HepG2 (cell line): ENCODE measurements around the gene PTTG1. TPM values are rescaled to one million over a fixed set of nuclear protein-coding genes. Genes with fewer than 3 reads are reported as not detected.

Source experiments
- ATAC-seq: fragments of 200-7000 bp; cut with Tn5 transposase; 3 replicates; pipeline ENCODE4 v1.9.1; 2020; ENCODE audit warnings: mild to moderate bottlenecking, moderate library complexity
- BruUV-seq: library from RNA; stranded (reverse); fragments of 400-500 nt; replicated peaks from 2 replicates; lab custom pipeline; 2021; lab: Mats Ljungman, UMichigan
- CTCF ChIA-PET: fragments of 300-600 bp; formaldehyde crosslinking; extraction: SDS; loops from one replicate; lab custom pipeline; 2021; ENCODE audit warnings: low total read pairs, inconsistent platforms, low intra/inter-chr PET ratio; lab: Yijun Ruan, JAX
- POLR2A ChIA-PET: fragments of 350-600 bp; sonication (Branson Sonifier 250); formaldehyde crosslinking; loops from one replicate; lab custom pipeline; 2020; ENCODE audit warnings: antibody characterized with exemption, inconsistent platforms; lab: Yijun Ruan, JAX
- DNase-seq: peaks from one replicate; pipeline ENCODE4 v3.0.0-alpha.2; 2015; ENCODE audit warnings: low spot score
- FAIRE-seq: peaks from 3 replicates; lab custom pipeline; 2011; peaks lifted over from hg19 to GRCh38; lab: Jason Lieb, UNC
- H2AFZ ChIP-seq: one replicate; pipeline ENCODE4 v1.6.1; 2011; ENCODE audit warnings: low read length, inconsistent platforms
- H3K27ac ChIP-seq: fragments of 300-600 bp; 3 replicates; pipeline ENCODE4 v1.8.0; 2011; ENCODE audit warnings: mixed run types, mild to moderate bottlenecking, mixed read lengths, low read length, inconsistent platforms; ENCODE audit not compliant: insufficient read depth; ENCODE audit errors: extremely low read length
- H3K27me3 ChIP-seq, 2 experiments: fragments of 200-600 bp in 1 of 2; 2 replicates in 1 of 2; 3 replicates in 1 of 2; pipeline versions ENCODE4 v1.6.0 to v1.8.0; 2011; ENCODE audit warnings: low read length in 2 of 2, mild to moderate bottlenecking in 2 of 2, moderate library complexity in 2 of 2, inconsistent platforms in 1 of 2; ENCODE audit not compliant: insufficient read depth in 2 of 2, control insufficient read depth in 1 of 2
- H3K36me3 ChIP-seq, 2 experiments: fragments of 200-600 bp in 1 of 2; replicated peaks in 1 of 2; 2 replicates in 1 of 2; 3 replicates in 1 of 2; pipeline versions ENCODE4 v1.5.1 to v1.8.0; 2011; ENCODE audit warnings: low read length in 2 of 2, inconsistent platforms in 1 of 2; ENCODE audit not compliant: insufficient read depth in 2 of 2, control insufficient read depth in 1 of 2
- H3K4me1 ChIP-seq: 2 replicates; pipeline ENCODE4 v1.5.1; 2012; ENCODE audit warnings: low read length, inconsistent platforms; ENCODE audit not compliant: insufficient read depth
- H3K4me2 ChIP-seq: 2 replicates; pipeline ENCODE4 v1.6.0; 2011; ENCODE audit warnings: low read depth, low read length, inconsistent platforms
- H3K4me3 ChIP-seq, 3 experiments: fragments of 200-600 bp in 1 of 3; sonication (generic), shearing (Covaris generic) in 1 of 3; replicated peaks in 1 of 3; 2 replicates each; pipeline ENCODE4 v1.5.1; 2011 to 2016; ENCODE audit warnings: low read length in 3 of 3, inconsistent platforms in 2 of 3, low read depth in 2 of 3, mild to moderate bottlenecking in 2 of 3, control low read depth in 1 of 3, mixed read lengths in 1 of 3; ENCODE audit not compliant: insufficient read depth in 1 of 3
- H3K79me2 ChIP-seq: one replicate; pipeline ENCODE4 v1.6.1; 2011; ENCODE audit warnings: low read length, inconsistent platforms; ENCODE audit not compliant: insufficient read depth
- H3K9ac ChIP-seq: 2 replicates; pipeline ENCODE4 v1.6.0; 2011; ENCODE audit warnings: mild to moderate bottlenecking, low read depth, low read length, inconsistent platforms; ENCODE audit not compliant: insufficient read depth
- H3K9me3 ChIP-seq: 2 replicates; pipeline ENCODE4 v1.5.1; 2012; ENCODE audit warnings: mild to moderate bottlenecking, low read length
- H4K20me1 ChIP-seq: 2 replicates; pipeline ENCODE4 v1.6.0; 2011; ENCODE audit warnings: inconsistent platforms, mild to moderate bottlenecking, low read length, moderate library complexity; ENCODE audit not compliant: insufficient read depth
- DNMT3B ChIP-seq: conservative IDR thresholded peaks from 2 replicates; pipeline ENCODE4 v1.6.1; 2016; ENCODE audit warnings: missing biosample characterization, control low read depth
- E2F5 ChIP-seq: sonication (generic); formaldehyde crosslinking; conservative IDR thresholded peaks from 2 replicates; pipeline ENCODE4 v1.4.0; 2020; ENCODE audit warnings: missing genetic modification reagents
- KDM2A ChIP-seq: sonication (generic); formaldehyde crosslinking; IDR thresholded peaks from 2 replicates; pipeline ENCODE4 v1.4.0; 2020; ENCODE audit warnings: low read depth, missing genetic modification reagents, borderline replicate concordance
- MEIS1 ChIP-seq: sonication (generic); formaldehyde crosslinking; IDR thresholded peaks from 2 replicates; pipeline ENCODE4 v1.9.0; 2021; ENCODE audit warnings: mild to moderate bottlenecking, missing genetic modification reagents, moderate library complexity, borderline replicate concordance
- NAIF1 ChIP-seq: sonication (generic); formaldehyde crosslinking; IDR thresholded peaks from 2 replicates; pipeline ENCODE4 v1.5.0; 2020; ENCODE audit warnings: mild to moderate bottlenecking, missing genetic modification reagents, borderline replicate concordance
- NCOA1 ChIP-seq: sonication (generic); formaldehyde crosslinking; IDR thresholded peaks from 2 replicates; pipeline ENCODE4 v1.9.0; 2021; ENCODE audit warnings: missing genetic modification reagents
- POGK ChIP-seq: sonication (generic); formaldehyde crosslinking; conservative IDR thresholded peaks from 2 replicates; pipeline ENCODE4 v1.8.0; 2022; ENCODE audit warnings: mild to moderate bottlenecking, moderate library complexity, missing genetic modification reagents
- PTBP1 ChIP-seq: fragments of 200-400 bp; formaldehyde crosslinking; IDR thresholded peaks from 2 replicates; pipeline ENCODE4 v1.6.1; 2018; ENCODE audit warnings: low read length, low read depth; ENCODE audit not compliant: poor library complexity, severe bottlenecking
- RBAK ChIP-seq: sonication (generic); formaldehyde crosslinking; IDR thresholded peaks from 2 replicates; pipeline ENCODE4 v1.5.1; 2020; ENCODE audit warnings: mild to moderate bottlenecking, missing genetic modification reagents
- SKI ChIP-seq: fragments of 450-650 bp; IDR thresholded peaks from one replicate; pipeline ENCODE4 v1.6.1; 2018; ENCODE audit warnings: mild to moderate bottlenecking; ENCODE audit not compliant: partially characterized antibody
- TGIF2 ChIP-seq: IDR thresholded peaks from 2 replicates; pipeline ENCODE4 v1.6.1; 2016; ENCODE audit warnings: control low read depth, missing compliant biosample characterization
- TRIM22 ChIP-seq: fragments of 450-650 bp; IDR thresholded peaks from 2 replicates; pipeline ENCODE4 v1.6.1; 2017
- ZNF138 ChIP-seq: sonication (generic); formaldehyde crosslinking; IDR thresholded peaks from 2 replicates; pipeline ENCODE4 v1.5.0; 2020; ENCODE audit warnings: mild to moderate bottlenecking, low read depth, missing genetic modification reagents
- ZNF207 ChIP-seq: fragments of 450-650 bp; IDR thresholded peaks from 2 replicates; pipeline ENCODE4 v1.6.1; 2016; ENCODE audit warnings: antibody characterized with exemption, borderline replicate concordance
- ZNF33B ChIP-seq: sonication (generic); formaldehyde crosslinking; IDR thresholded peaks from 2 replicates; pipeline ENCODE4 v1.5.1; 2020; ENCODE audit warnings: mild to moderate bottlenecking, missing genetic modification reagents
- ZNF34 ChIP-seq: sonication (generic); formaldehyde crosslinking; IDR thresholded peaks from 2 replicates; pipeline ENCODE4 v1.4.0; 2020; ENCODE audit warnings: mild to moderate bottlenecking, missing genetic modification reagents, borderline replicate concordance
- ZNF383 ChIP-seq: sonication (generic); formaldehyde crosslinking; IDR thresholded peaks from 2 replicates; pipeline ENCODE4 v1.4.0; 2020; ENCODE audit warnings: missing genetic modification reagents, mild to moderate bottlenecking, borderline replicate concordance
- ZNF570 ChIP-seq: sonication (generic); formaldehyde crosslinking; IDR thresholded peaks from 2 replicates; pipeline ENCODE4 v1.4.0; 2020; ENCODE audit warnings: mild to moderate bottlenecking, missing genetic modification reagents, borderline replicate concordance
- WGBS: methylation state at CpG from one replicate; pipeline ENCODE4 v1.1.6; 2017; ENCODE audit warnings: low lambda C conversion rate; 5-methylcytosine and 5-hydroxymethylcytosine counted together
- in situ Hi-C: cut with HindIII; loops from 2 replicates; pipeline ENCODE4 v1.10.0; 2017; ENCODE audit warnings: low pct_unique_long_range_greater_than_20kb; ENCODE audit not compliant: extremely low pct_ligation_motif_present
- intact Hi-C: fragments of 100-400 bp; cut with micrococcal nuclease; formaldehyde crosslinking; loops from one replicate; pipeline ENCODE4 v1.10.0; 2022; ENCODE audit not compliant: unreplicated experiment
- polyA plus RNA-seq, 8 experiments: library from polyadenylated mRNA; depleted of rRNA in 3 of 8; stranded (reverse) in 7 of 8; unstranded in 1 of 8; fragments of >200 nt; fragmentation: Illumina TruSeq in 4 of 8; extraction: Trizol in 4 of 8; gene quantifications; 2 replicates each; pipeline versions ENCODE4 v1.2.1 to v1.2.3, GENCODE V29; 2011 to 2016; ENCODE audit warnings: low read depth in 4 of 8, missing spikeins in 1 of 8, mixed read lengths in 1 of 8; ENCODE audit not compliant: insufficient read depth in 1 of 8
- total RNA-seq, 5 experiments: library from RNA; depleted of rRNA; stranded (reverse); fragments of >200 nt; fragmentation: Illumina TruSeq; extraction: Trizol; gene quantifications; 2 replicates each; pipeline ENCODE4 v1.2.3, GENCODE V29; 2016; ENCODE audit warnings: low read depth in 1 of 5

PTTG1 gene
- total and polyA plus RNA-seq, 2 of the 13 experiments (the other 11 are each of a cell fraction or from before 2014, with no cell fraction given) = 102 to 161 TPM

GRCh38 chr5:160387445-160387844 lies 34.2 kb upstream of the PTTG1 start:
- H3K27ac ChIP-seq = no peak overlapping the region
- ChIA-PET CTCF (no interaction called here), POLR2A (no interaction called here)
- H3K36me3 ChIP-seq = no peaks in the 10 kb centered on the region
- FAIRE-seq (no peak), ATAC-seq (no peak), DNase-seq (no peak)
- H3K79me2 ChIP-seq = no peaks in the 10 kb centered on the region
- H3K4me2 ChIP-seq = no peak overlapping the region
- intact Hi-C loops (no loop called here), in situ Hi-C loops (no loop called here)
- no peaks in the 10 kb centered on the region for H3K4me1 ChIP-seq
- H4K20me1 ChIP-seq = no peaks in the 10 kb centered on the region
- no TSS peak for BruUV-seq
- H3K9ac ChIP-seq = no peak overlapping the region
- H3K4me3 ChIP-seq = no peak overlapping the region
- WGBS = 0% methylated on average over 1 of the region's 1 CpG
- H2AFZ ChIP-seq = no peak overlapping the region
- TF ChIP-seq ZNF570 (no peak), ZNF207 (no peak), ZNF138 (CRISPR knock-in tag) (no peak), PTBP1 (no peak), ZNF383 (no peak), NCOA1 (no peak), MEIS1 (no peak), RBAK (CRISPR knock-in tag) (no peak), POGK (CRISPR knock-in tag) (no peak), ZNF33B (no peak), DNMT3B (CRISPR knock-in tag) (no peak), E2F5 (CRISPR knock-in tag) (no peak), NAIF1 (CRISPR knock-in tag) (no peak), TGIF2 (CRISPR knock-in tag) (no peak), TRIM22 (no peak), ZNF34 (no peak), SKI (no peak), KDM2A (CRISPR knock-in tag) (no peak)
- no peaks in the 10 kb centered on the region for H3K27me3 ChIP-seq
- no peaks in the 10 kb centered on the region; the same call in 1 of the 2 replicates for H3K9me3 ChIP-seq
